K562 treated with DMSO at 1 percent for 12 hours (cell line): ENCODE results near the gene SLC25A52. TPM values are rescaled to one million over a fixed set of nuclear protein-coding genes. Genes with fewer than 3 reads are reported as not detected.

Experiments
- total RNA-seq: library from RNA; unstranded; fragments of 300-600 nt; gene quantifications from 2 replicates; pipeline ENCODE4 v1.2.3, GENCODE V29; 2022; ENCODE audit not compliant: insufficient read depth

SLC25A52 gene, protein sequence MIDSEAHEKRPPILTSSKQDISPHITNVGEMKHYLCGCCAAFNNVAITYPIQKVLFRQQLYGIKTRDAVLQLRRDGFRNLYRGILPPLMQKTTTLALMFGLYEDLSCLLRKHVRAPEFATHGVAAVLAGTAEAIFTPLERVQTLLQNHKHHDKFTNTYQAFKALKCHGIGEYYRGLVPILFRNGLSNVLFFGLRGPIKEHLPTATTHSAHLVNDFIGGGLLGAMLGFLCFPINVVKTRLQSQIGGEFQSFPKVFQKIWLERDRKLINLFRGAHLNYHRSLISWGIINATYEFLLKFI
- not detected in 2 replicates for total RNA-seq

GRCh38 chr18:31760695-31761094 lies at the start of gene SLC25A52:
TSS of gene SLC25A52 (minus strand) at chr18:31760880. CDS start at chr18:31760661, 219 bp downstream.

Other genes starting within 250 kb of the SLC25A52 start
- gene TTR, start 169.0 kb downstream of the SLC25A52 start, total RNA-seq = not detected in 2 replicates
- 0.93 TPM in 1 of 2 replicates, not detected in the other for gene B4GALT6, start 76.3 kb downstream of the SLC25A52 start, total RNA-seq
- 13.2 and 35.0 TPM in 2 replicates for gene TRAPPC8, start 182.2 kb upstream of the SLC25A52 start, total RNA-seq